ENCODE data around the gene DCUN1D3.
A peak's percentile ranks its signal among the peaks of the same experiment; 100 is the strongest.

DCUN1D3 gene

DNA sequence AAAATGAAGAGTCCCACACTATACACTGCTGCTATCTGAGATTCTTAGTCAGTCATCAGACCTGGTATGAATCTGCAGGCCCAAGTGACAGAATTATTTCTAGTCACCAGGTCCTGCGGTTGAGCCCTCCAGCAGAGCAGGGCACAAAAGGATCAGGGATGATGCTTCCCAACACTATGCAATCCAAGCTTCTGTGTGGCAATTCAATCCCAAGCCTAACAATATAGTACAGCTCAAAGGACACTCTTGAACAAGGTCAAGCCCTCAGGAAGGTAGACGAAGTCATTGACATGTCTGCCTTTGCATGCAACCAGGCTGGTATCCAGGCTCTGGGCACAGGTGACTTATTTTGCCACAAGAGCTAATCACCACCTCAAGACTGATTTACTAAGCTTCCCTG is 5.8 kb downstream of the DCUN1D3 start:
- H3K27ac ChIP-seq (ENCODE audit: low read depth in 2 of 2, low read length in 2 of 2), result no peak overlapping the region
- no peaks in the 10 kb centered on the region for H3K9me3 ChIP-seq (ENCODE audit: control insufficient read depth in 2 of 2, low read length in 2 of 2)
- H3K4me3 ChIP-seq (ENCODE audit: low read length in 2 of 2), result no peak overlapping the region
- peaks cover 11 to 13% of the 10 kb centered on the region in 2 donors for H3K4me1 ChIP-seq (ENCODE audit: control insufficient read depth in 2 of 2, insufficient read depth in 2 of 2, low read length in 2 of 2)
- H3K9ac ChIP-seq (ENCODE audit: low read depth in 1 of 2, low read length in 2 of 2), result no peak overlapping the region
- no peaks in the 10 kb centered on the region for H3K27me3 ChIP-seq (ENCODE audit: control insufficient read depth in 2 of 2, insufficient read depth in 2 of 2, low read length in 2 of 2)
- H3K36me3 ChIP-seq (ENCODE audit: control insufficient read depth in 2 of 2, insufficient read depth in 2 of 2, low read length in 2 of 2), result peaks cover 10 to 14% of the 10 kb centered on the region in 2 donors

GRCh38 chr16:20889625-20890275 is 10.4 kb downstream of the DCUN1D3 start:
- peak overlapping the region in 1 of 2 donors; percentile 27 for H3K27ac ChIP-seq (ENCODE audit: low read depth in 2 of 2, low read length in 2 of 2)
- H3K9ac ChIP-seq (ENCODE audit: low read depth in 1 of 2, low read length in 2 of 2), result no peak overlapping the region
- no peaks in the 10 kb centered on the region for H3K27me3 ChIP-seq (ENCODE audit: control insufficient read depth in 2 of 2, insufficient read depth in 2 of 2, low read length in 2 of 2)
- H3K36me3 ChIP-seq (ENCODE audit: control insufficient read depth in 2 of 2, insufficient read depth in 2 of 2, low read length in 2 of 2), result peaks cover 0 to 14% of the 10 kb centered on the region in 2 donors
- no peaks in the 10 kb centered on the region for H3K9me3 ChIP-seq (ENCODE audit: control insufficient read depth in 2 of 2, low read length in 2 of 2)
- no peak overlapping the region for H3K4me3 ChIP-seq (ENCODE audit: low read length in 2 of 2)
- peaks cover 12 to 16% of the 10 kb centered on the region in 2 donors for H3K4me1 ChIP-seq (ENCODE audit: control insufficient read depth in 2 of 2, insufficient read depth in 2 of 2, low read length in 2 of 2)

- no peak overlapping the region for H3K4me3 ChIP-seq (ENCODE audit: low read length in 2 of 2)
- H3K27ac ChIP-seq (ENCODE audit: low read depth in 2 of 2, low read length in 2 of 2), result no peak overlapping the region
- no peaks in the 10 kb centered on the region for H3K27me3 ChIP-seq (ENCODE audit: control insufficient read depth in 2 of 2, insufficient read depth in 2 of 2, low read length in 2 of 2)
- peaks cover 20 to 30% of the 10 kb centered on the region in 2 donors for H3K4me1 ChIP-seq (ENCODE audit: control insufficient read depth in 2 of 2, insufficient read depth in 2 of 2, low read length in 2 of 2)
- H3K36me3 ChIP-seq (ENCODE audit: control insufficient read depth in 2 of 2, insufficient read depth in 2 of 2, low read length in 2 of 2), result peaks cover 0 to 6% of the 10 kb centered on the region in 2 donors
- H3K9ac ChIP-seq (ENCODE audit: low read depth in 1 of 2, low read length in 2 of 2), result no peak overlapping the region
- H3K9me3 ChIP-seq (ENCODE audit: control insufficient read depth in 2 of 2, low read length in 2 of 2), result no peaks in the 10 kb centered on the region
Measured at GRCh38 chr16:20887207-20887606, 13.0 kb downstream of the DCUN1D3 start.

DNA sequence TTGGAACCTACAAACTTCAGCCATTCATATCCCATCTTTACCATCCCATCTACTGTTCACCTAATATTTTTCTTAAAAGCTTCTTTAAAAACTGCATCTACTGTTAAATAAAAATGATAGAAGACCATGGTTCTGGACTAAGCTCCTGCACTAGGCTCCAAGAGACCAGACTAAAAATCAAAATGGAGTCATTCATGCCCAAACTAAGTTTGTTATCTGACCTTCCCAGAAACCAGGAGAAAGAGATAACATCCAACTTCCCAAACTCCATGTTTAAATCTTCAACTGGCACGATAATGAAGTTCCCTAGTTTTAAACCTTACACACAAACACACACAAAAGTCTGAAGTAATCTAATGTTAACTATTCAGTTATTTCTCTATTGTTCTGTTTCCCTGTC is 13.8 kb downstream of the DCUN1D3 start:
- no peak overlapping the region for H3K4me3 ChIP-seq (ENCODE audit: low read length in 2 of 2)
- no peak overlapping the region for H3K9ac ChIP-seq (ENCODE audit: low read depth in 1 of 2, low read length in 2 of 2)
- no peaks in the 10 kb centered on the region for H3K27me3 ChIP-seq (ENCODE audit: control insufficient read depth in 2 of 2, insufficient read depth in 2 of 2, low read length in 2 of 2)
- no peak overlapping the region for H3K27ac ChIP-seq (ENCODE audit: low read depth in 2 of 2, low read length in 2 of 2)
- peaks cover 23 to 36% of the 10 kb centered on the region in 2 donors for H3K4me1 ChIP-seq (ENCODE audit: control insufficient read depth in 2 of 2, insufficient read depth in 2 of 2, low read length in 2 of 2)
- H3K9me3 ChIP-seq (ENCODE audit: control insufficient read depth in 2 of 2, low read length in 2 of 2), result no peaks in the 10 kb centered on the region
- H3K36me3 ChIP-seq (ENCODE audit: control insufficient read depth in 2 of 2, insufficient read depth in 2 of 2, low read length in 2 of 2), result no peaks in the 10 kb centered on the region

DNA sequence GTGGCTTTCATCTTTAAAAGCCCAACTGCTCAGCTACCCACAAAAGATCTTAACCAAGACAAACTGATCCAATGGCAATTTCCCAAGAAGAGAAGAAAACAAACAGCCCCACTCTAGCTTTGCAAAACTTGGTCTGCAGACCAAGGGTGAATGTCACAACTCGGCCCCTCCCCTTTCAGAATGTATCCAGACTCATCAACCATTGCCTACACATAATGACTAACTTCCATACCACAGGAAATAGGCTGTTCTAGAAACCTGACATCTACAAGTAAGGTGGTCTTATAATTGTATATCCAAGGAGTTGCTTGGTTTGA is 16.0 kb downstream of the DCUN1D3 start:
- no peaks in the 10 kb centered on the region for H3K36me3 ChIP-seq (ENCODE audit: control insufficient read depth in 2 of 2, insufficient read depth in 2 of 2, low read length in 2 of 2)
- H3K9ac ChIP-seq (ENCODE audit: low read depth in 1 of 2, low read length in 2 of 2), result no peak overlapping the region
- peak overlapping the region; percentile 39 to 52 for H3K27ac ChIP-seq (ENCODE audit: low read depth in 2 of 2, low read length in 2 of 2)
- H3K4me3 ChIP-seq (ENCODE audit: low read length in 2 of 2), result no peak overlapping the region
- peaks cover 17 to 36% of the 10 kb centered on the region in 2 donors for H3K4me1 ChIP-seq (ENCODE audit: control insufficient read depth in 2 of 2, insufficient read depth in 2 of 2, low read length in 2 of 2)
- no peaks in the 10 kb centered on the region for H3K27me3 ChIP-seq (ENCODE audit: control insufficient read depth in 2 of 2, insufficient read depth in 2 of 2, low read length in 2 of 2)
- H3K9me3 ChIP-seq (ENCODE audit: control insufficient read depth in 2 of 2, low read length in 2 of 2), result no peaks in the 10 kb centered on the region

DNA sequence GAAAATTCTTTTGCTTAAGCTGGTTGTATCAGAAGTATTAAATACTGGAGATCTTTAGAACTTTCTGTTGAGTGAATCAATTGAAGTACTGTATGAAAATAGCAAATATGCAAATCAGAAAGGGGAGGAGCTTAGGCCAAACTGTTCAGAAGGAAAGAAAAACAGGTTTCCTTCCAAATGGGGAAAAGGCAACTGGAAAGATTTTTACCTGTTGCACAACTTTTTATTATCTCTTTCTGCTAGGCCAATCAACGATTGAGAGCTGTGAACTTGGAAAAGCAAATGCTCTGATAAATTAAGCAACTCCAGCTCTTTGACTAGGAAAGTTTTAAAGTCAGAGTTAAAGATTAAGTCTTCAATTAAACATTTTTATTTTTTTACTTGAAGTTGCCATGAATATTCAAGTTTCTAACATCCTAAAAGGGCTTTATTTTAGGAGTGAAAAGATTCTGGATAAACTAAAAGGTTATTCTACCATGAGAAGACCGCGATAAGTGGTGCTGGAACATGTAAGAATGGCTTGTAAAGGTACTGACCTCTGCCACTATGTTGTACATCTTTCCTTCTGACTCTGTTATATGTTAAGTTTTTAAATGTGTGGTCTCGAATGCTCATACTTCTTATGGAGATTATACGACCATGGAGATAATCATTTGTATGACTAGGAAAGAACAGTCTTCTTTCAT is 16.5 kb downstream of the DCUN1D3 start:
- Histone ChIP-seq H3K9me3 (ENCODE audit: control insufficient read depth in 2 of 2, low read length in 2 of 2) (no peaks in the 10 kb centered on the region), H3K4me1 (ENCODE audit: control insufficient read depth in 2 of 2, insufficient read depth in 2 of 2, low read length in 2 of 2) (peaks cover 19 to 36% of the 10 kb centered on the region in 2 donors)

DNA sequence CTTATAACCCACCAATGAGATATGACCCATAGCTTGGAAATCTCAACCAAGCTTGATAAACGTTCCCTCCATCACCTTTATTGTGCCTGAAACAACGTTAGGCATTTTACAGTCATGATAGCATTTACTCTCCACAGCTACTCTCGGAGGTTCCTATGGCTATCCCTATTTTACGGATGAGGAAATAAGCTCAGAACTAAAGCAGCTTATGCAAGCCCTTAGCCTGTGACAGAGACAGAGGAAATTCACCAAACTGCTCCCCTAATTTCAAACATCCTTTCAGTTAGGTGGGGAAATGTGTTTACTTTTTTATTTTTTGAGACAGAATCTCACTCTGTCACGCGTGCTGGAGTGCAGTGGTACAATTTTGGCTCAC is 18.7 kb downstream of the DCUN1D3 start:
- Histone ChIP-seq H3K27ac (ENCODE audit: low read depth in 2 of 2, low read length in 2 of 2) (peak overlapping the region; percentile 48 to 63), H3K4me1 (ENCODE audit: control insufficient read depth in 2 of 2, insufficient read depth in 2 of 2, low read length in 2 of 2) (peaks cover 15 to 36% of the 10 kb centered on the region in 2 donors), H3K9me3 (ENCODE audit: control insufficient read depth in 2 of 2, low read length in 2 of 2) (no peaks in the 10 kb centered on the region), H3K9ac (ENCODE audit: low read depth in 1 of 2, low read length in 2 of 2) (peak overlapping the region in 1 of 2 donors; percentile 22), H3K36me3 (ENCODE audit: control insufficient read depth in 2 of 2, insufficient read depth in 2 of 2, low read length in 2 of 2) (no peaks in the 10 kb centered on the region), H3K27me3 (ENCODE audit: control insufficient read depth in 2 of 2, insufficient read depth in 2 of 2, low read length in 2 of 2) (no peaks in the 10 kb centered on the region), H3K4me3 (ENCODE audit: low read length in 2 of 2) (no peak overlapping the region)

More for the DNA sequence above, 16.5 kb downstream of the DCUN1D3 start:
- H3K9ac ChIP-seq (ENCODE audit: low read depth in 1 of 2, low read length in 2 of 2), result no peak overlapping the region
- H3K4me3 ChIP-seq (ENCODE audit: low read length in 2 of 2), result no peak overlapping the region
- no peaks in the 10 kb centered on the region for H3K36me3 ChIP-seq (ENCODE audit: control insufficient read depth in 2 of 2, insufficient read depth in 2 of 2, low read length in 2 of 2)
- H3K27me3 ChIP-seq (ENCODE audit: control insufficient read depth in 2 of 2, insufficient read depth in 2 of 2, low read length in 2 of 2), result no peaks in the 10 kb centered on the region
- peak overlapping the region; percentile 39 to 52 for H3K27ac ChIP-seq (ENCODE audit: low read depth in 2 of 2, low read length in 2 of 2)

- H3K9me3 ChIP-seq (ENCODE audit: control insufficient read depth in 2 of 2, low read length in 2 of 2), result no peaks in the 10 kb centered on the region
- H3K36me3 ChIP-seq (ENCODE audit: control insufficient read depth in 2 of 2, insufficient read depth in 2 of 2, low read length in 2 of 2), result no peaks in the 10 kb centered on the region
- no peak overlapping the region for H3K9ac ChIP-seq (ENCODE audit: low read depth in 1 of 2, low read length in 2 of 2)
- H3K27ac ChIP-seq (ENCODE audit: low read depth in 2 of 2, low read length in 2 of 2), result peak overlapping the region; percentile 48 to 63
- H3K4me1 ChIP-seq (ENCODE audit: control insufficient read depth in 2 of 2, insufficient read depth in 2 of 2, low read length in 2 of 2), result peaks cover 15 to 36% of the 10 kb centered on the region in 2 donors
- no peak overlapping the region for H3K4me3 ChIP-seq (ENCODE audit: low read length in 2 of 2)
- no peaks in the 10 kb centered on the region for H3K27me3 ChIP-seq (ENCODE audit: control insufficient read depth in 2 of 2, insufficient read depth in 2 of 2, low read length in 2 of 2)
Measured at GRCh38 chr16:20880867-20881502, 19.2 kb downstream of the DCUN1D3 start.

DNA sequence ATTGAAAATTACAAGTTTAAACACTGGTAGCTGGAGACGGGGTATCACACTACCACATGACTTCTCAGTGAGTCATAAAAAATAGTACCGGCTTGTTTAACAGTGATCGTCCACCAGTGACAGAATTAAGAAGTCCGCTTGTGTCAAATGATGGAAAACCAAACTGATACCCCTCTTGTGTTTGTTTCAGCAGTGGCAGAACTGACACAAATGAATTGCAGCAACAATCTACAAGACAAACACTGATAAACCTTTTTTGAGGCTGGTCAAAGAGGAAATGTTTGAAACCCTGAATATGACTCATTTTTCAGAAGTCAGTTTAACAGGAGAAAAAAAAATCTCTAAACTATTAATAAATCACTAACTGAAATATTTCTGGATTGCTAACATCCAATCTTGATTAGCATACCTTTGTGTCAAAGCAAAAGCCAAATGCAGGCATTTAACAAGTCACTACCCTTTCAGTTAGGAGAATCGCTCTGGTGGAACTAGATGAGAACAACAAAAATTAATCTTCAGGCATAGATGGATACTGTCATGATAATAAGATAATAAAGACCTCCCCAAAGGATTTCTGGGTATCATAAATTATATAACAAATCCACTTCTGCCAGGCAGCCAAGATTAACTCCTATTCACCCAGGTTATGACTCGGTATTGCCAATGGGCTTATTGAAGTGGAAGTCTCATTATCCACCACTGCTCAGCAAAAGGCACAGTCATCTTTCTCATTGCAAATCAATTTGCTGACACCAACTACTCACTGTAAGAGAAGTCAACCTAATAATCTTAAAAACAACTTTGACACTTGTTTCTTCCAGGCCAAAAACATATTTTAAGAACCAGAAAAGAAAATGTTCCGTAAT is 20.8 kb downstream of the DCUN1D3 start:
- Histone ChIP-seq H3K4me1 (ENCODE audit: control insufficient read depth in 2 of 2, insufficient read depth in 2 of 2, low read length in 2 of 2) (peaks cover 16 to 28% of the 10 kb centered on the region in 2 donors), H3K9me3 (ENCODE audit: control insufficient read depth in 2 of 2, low read length in 2 of 2) (no peaks in the 10 kb centered on the region), H3K27me3 (ENCODE audit: control insufficient read depth in 2 of 2, insufficient read depth in 2 of 2, low read length in 2 of 2) (no peaks in the 10 kb centered on the region), H3K27ac (ENCODE audit: low read depth in 2 of 2, low read length in 2 of 2) (no peak overlapping the region), H3K9ac (ENCODE audit: low read depth in 1 of 2, low read length in 2 of 2) (no peak overlapping the region), H3K36me3 (ENCODE audit: control insufficient read depth in 2 of 2, insufficient read depth in 2 of 2, low read length in 2 of 2) (no peaks in the 10 kb centered on the region), H3K4me3 (ENCODE audit: low read length in 2 of 2) (no peak overlapping the region)

Data from mucosa of rectum (tissue), 2 donors.